Measurements from ENCODE around the gene POLN. TPM values are rescaled to one million over a fixed set of nuclear protein-coding genes. Genes with fewer than 3 reads are reported as not detected.

Gene POLN
- polyA plus RNA-seq, 2 of the 4 experiments (the other 2 are of a cell fraction) = 2.4 to 2.9 TPM

DNA sequence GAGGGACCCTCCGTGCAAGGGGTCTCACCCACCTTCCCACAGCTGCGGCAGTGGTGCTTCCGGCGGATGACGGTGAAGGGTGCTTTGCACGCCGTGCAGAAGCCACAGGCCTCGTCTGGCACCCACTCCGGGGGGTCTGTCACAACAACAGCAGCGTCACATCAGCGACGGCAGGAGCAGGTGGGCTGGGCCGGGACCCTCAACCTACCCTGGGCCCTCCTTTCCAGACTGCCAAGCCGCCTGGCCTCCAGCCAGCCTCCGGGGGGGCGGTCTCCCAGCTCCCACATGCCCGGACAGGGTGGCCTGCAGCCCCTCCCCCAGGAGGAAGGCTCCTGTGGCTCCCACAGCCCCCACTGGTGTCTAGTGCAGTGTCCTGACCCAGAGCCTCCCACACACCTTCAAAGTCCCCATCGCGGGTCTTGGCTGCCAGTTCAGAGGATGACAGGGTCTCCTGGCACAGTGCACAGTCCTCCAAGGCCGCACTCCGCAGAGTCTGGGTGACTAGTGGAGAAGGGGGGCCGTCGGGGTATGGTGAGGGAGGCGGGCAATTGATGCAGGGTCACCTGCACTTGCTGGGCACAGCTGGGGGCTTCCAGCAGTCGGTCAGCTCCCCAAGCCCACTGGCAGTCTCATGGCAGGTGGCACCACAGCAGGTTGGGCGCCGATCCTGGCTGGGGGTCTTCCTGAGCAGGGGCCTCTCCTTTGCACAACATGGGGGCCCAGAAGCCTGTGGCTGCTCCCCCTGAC is 29.5 kb upstream of the POLN start (continued):
- no peak for TF ChIP-seq FOXS1 (CRISPR knock-in tag; IDR thresholded peaks at IDR 0.05)
- no peak for TF ChIP-seq RARB (CRISPR knock-in tag; IDR thresholded peaks at IDR 0.05)
- TF ChIP-seq MAX (IDR thresholded peaks at IDR 0.05) = no peak
- TF ChIP-seq CHD4 (IDR thresholded peaks at IDR 0.05; ENCODE audit: borderline replicate concordance) = no peak
- TF ChIP-seq CBX8 (IDR thresholded peaks at IDR 0.05) = no peak
- no peak for TF ChIP-seq KDM1A (IDR thresholded peaks at IDR 0.05; ENCODE audit: low read depth)
- TF ChIP-seq JUN (IDR thresholded peaks at IDR 0.05) = no peak

GRCh38 chr4:2270341-2271165 is 28.6 kb upstream of the POLN start:
- no peak for FAIRE-seq
- DNase-seq (ENCODE audit: low read depth in 1 of 2, low spot score in 1 of 2) = no peak
- H3K4me3 ChIP-seq = no peak overlapping the region
- no peak overlapping the region for H3K4me2 ChIP-seq
- H3K9me3 ChIP-seq = no peaks in the 10 kb centered on the region
- no peak for TF ChIP-seq NPAS2 (CRISPR knock-in tag; IDR thresholded peaks at IDR 0.05; ENCODE audit: borderline replicate concordance)
- TF ChIP-seq EHF (CRISPR knock-in tag; IDR thresholded peaks at IDR 0.05) = no peak
- no peak for TF ChIP-seq HOXA7 (CRISPR knock-in tag; IDR thresholded peaks at IDR 0.05)
- TF ChIP-seq NR3C1 (IDR thresholded peaks at IDR 0.05) = no peak
- no peak for TF ChIP-seq CHD4 (IDR thresholded peaks at IDR 0.05; ENCODE audit: borderline replicate concordance)
- TF ChIP-seq ZFP36 (IDR thresholded peaks at IDR 0.05; ENCODE audit: borderline replicate concordance, partially characterized antibody) = no peak
- TF ChIP-seq PBX3 (IDR thresholded peaks at IDR 0.05) = no peak
- TF ChIP-seq NFE2L2 (conservative IDR thresholded peaks at IDR 0.05; ENCODE audit: low read length) = no peak
- TF ChIP-seq CBX2 (IDR thresholded peaks at IDR 0.05; ENCODE audit: borderline replicate concordance, low read depth) = no peak
- TF ChIP-seq TP53 (CRISPR knock-in tag; IDR thresholded peaks at IDR 0.05) = no peak
- no peak for TF ChIP-seq KDM5A (IDR thresholded peaks at IDR 0.05)
- TF ChIP-seq FOSL2 (IDR thresholded peaks at IDR 0.05) = no peak
- TF ChIP-seq FOSL2 (CRISPR knock-in tag; IDR thresholded peaks at IDR 0.05) = no peak
- no peak for TF ChIP-seq SREBF2 (IDR thresholded peaks at IDR 0.05)
- TF ChIP-seq EP300 (IDR thresholded peaks at IDR 0.05) = no peak
- TF ChIP-seq KDM1A (IDR thresholded peaks at IDR 0.05; ENCODE audit: low read depth) = no peak
- TF ChIP-seq CEBPB (IDR thresholded peaks at IDR 0.05) = no peak
- no peak for TF ChIP-seq RNF2 (IDR thresholded peaks at IDR 0.05; ENCODE audit: borderline replicate concordance, low read depth)
- TF ChIP-seq FOXS1 (CRISPR knock-in tag; IDR thresholded peaks at IDR 0.05) = no peak
- POLR2A ChIA-PET = no interaction called here
- no peak overlapping the region for H3K27ac ChIP-seq
- CTCF ChIA-PET = no interaction called here
- 92% methylated on average over 16 of the region's 34 CpGs for WGBS (ENCODE audit: missing lambda C conversion rate)
- H3K4me1 ChIP-seq = no peaks in the 10 kb centered on the region
- ATAC-seq = no peak

DNA sequence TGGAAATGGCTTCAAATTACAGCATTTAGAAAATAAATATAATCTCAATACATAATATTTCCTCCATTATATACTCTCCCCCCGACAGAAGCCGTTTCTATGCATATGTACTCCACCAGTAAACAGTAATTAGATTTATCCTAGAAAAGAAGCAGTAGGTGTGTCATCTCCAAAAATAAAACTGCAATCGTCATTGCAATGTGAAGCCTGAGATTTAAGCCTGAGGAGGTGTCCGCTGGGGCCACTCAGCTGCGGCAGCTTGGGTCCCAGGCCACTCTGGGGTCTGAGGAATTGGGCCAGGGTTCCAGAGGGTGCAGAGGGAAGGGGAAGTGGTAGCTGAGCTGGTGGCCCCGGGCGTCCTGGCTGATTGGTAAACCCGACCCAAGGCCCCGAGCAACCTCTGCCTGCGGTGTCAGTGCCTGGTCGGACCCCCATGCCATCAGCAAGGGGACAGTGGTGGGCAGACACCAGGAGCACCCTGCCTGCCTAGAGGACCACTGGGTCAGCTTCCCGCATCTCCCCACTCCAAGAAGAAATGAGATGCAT is 27.8 kb upstream of the POLN start:
- no peak for DNase-seq (ENCODE audit: low read depth in 1 of 2, low spot score in 1 of 2)
- TF ChIP-seq, protein P1, sequence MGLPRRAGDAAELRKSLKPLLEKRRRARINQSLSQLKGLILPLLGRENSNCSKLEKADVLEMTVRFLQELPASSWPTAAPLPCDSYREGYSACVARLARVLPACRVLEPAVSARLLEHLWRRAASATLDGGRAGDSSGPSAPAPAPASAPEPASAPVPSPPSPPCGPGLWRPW (IDR thresholded peaks at IDR 0.05) = no peak
- TF ChIP-seq CBX2 (IDR thresholded peaks at IDR 0.05; ENCODE audit: borderline replicate concordance, low read depth) (no peak), MAZ (IDR thresholded peaks at IDR 0.05; ENCODE audit: borderline replicate concordance, low read depth, low read length) (no peak), HEYL (CRISPR knock-in tag; IDR thresholded peaks at IDR 0.05) (no peak), CHD2 (IDR thresholded peaks at IDR 0.05; ENCODE audit: low read length, partially characterized antibody) (no peak), JUN (IDR thresholded peaks at IDR 0.05) (no peak), MYC (IDR thresholded peaks at IDR 0.05; ENCODE audit: borderline replicate concordance, low read length) (no peak), RFX5 (IDR thresholded peaks at IDR 0.05) (no peak)
- TF ChIP-seq, protein P2, sequence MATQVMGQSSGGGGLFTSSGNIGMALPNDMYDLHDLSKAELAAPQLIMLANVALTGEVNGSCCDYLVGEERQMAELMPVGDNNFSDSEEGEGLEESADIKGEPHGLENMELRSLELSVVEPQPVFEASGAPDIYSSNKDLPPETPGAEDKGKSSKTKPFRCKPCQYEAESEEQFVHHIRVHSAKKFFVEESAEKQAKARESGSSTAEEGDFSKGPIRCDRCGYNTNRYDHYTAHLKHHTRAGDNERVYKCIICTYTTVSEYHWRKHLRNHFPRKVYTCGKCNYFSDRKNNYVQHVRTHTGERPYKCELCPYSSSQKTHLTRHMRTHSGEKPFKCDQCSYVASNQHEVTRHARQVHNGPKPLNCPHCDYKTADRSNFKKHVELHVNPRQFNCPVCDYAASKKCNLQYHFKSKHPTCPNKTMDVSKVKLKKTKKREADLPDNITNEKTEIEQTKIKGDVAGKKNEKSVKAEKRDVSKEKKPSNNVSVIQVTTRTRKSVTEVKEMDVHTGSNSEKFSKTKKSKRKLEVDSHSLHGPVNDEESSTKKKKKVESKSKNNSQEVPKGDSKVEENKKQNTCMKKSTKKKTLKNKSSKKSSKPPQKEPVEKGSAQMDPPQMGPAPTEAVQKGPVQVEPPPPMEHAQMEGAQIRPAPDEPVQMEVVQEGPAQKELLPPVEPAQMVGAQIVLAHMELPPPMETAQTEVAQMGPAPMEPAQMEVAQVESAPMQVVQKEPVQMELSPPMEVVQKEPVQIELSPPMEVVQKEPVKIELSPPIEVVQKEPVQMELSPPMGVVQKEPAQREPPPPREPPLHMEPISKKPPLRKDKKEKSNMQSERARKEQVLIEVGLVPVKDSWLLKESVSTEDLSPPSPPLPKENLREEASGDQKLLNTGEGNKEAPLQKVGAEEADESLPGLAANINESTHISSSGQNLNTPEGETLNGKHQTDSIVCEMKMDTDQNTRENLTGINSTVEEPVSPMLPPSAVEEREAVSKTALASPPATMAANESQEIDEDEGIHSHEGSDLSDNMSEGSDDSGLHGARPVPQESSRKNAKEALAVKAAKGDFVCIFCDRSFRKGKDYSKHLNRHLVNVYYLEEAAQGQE (IDR thresholded peaks at IDR 0.05) = no peak
- POLR2A ChIA-PET = no interaction called here
- Histone ChIP-seq H3K4me2 (no peak overlapping the region), H3K4me1 (no peaks in the 10 kb centered on the region), H3K4me3 (no peak overlapping the region), H3K9me3 (no peaks in the 10 kb centered on the region), H3K27ac (no peak overlapping the region)
- CTCF ChIA-PET = no interaction called here
- WGBS (ENCODE audit: missing lambda C conversion rate) = 58% methylated on average over 7 of the region's 12 CpGs
- no peak for ATAC-seq
- no peak for FAIRE-seq
